HG03196 (cell line): ENCODE measurements around the gene MON1B.
"Not testable (repeated sequence)": the region's sequence is repeated elsewhere in the genome, so short reads cannot be mapped to it uniquely, and the experiment has no call there.

Experiments used
- ATAC-seq: cut with Tn5 transposase; IDR thresholded peaks from one replicate; pipeline ENCODE4 v1.9.1; 2021; ENCODE audit not compliant: unreplicated experiment

The MON1B gene

GRCh38 chr16:77190478-77191258 lies at the start of gene MON1B:
Gene MON1B, plus strand, starts transcription at chr16:77191190. Its CDS starts 296 bp downstream, at chr16:77191486.
- peak; percentile 98 for ATAC-seq

GRCh38 chr16:77143364-77143763 lies 47.6 kb upstream of the MON1B start:
- no peak for ATAC-seq

- no peak for ATAC-seq
Measured at GRCh38 chr16:77148121-77148520, 42.9 kb upstream of the MON1B start.

GRCh38 chr16:77157346-77158058 lies 33.5 kb upstream of the MON1B start:
- no peak for ATAC-seq

- ATAC-seq = no peak
Measured at GRCh38 chr16:77158293-77158692, 32.7 kb upstream of the MON1B start.

GRCh38 chr16:77165006-77165405 lies 26.0 kb upstream of the MON1B start:
- no peak for ATAC-seq

GRCh38 chr16:77165536-77166236 lies 25.3 kb upstream of the MON1B start:
- ATAC-seq = not testable (repeated sequence)

GRCh38 chr16:77166726-77167125 lies 24.3 kb upstream of the MON1B start:
- ATAC-seq = no peak

GRCh38 chr16:77168901-77169300 lies 22.1 kb upstream of the MON1B start:
- no peak for ATAC-seq

GRCh38 chr16:77169650-77170236 lies 21.2 kb upstream of the MON1B start:
- ATAC-seq = no peak

GRCh38 chr16:77170805-77171204 lies 20.2 kb upstream of the MON1B start:
- no peak for ATAC-seq

GRCh38 chr16:77171745-77172635 lies 19.0 kb upstream of the MON1B start:
- peak; percentile 81 for ATAC-seq

GRCh38 chr16:77172951-77173350 lies 18.0 kb upstream of the MON1B start:
- ATAC-seq = no peak

- no peak for ATAC-seq
Measured at GRCh38 chr16:77183137-77183536, 7.9 kb upstream of the MON1B start.

- not testable (repeated sequence) for ATAC-seq
Measured at GRCh38 chr16:77186298-77186697, 4.7 kb upstream of the MON1B start.

- no peak for ATAC-seq
Measured at GRCh38 chr16:77190190-77190477, 856 bp upstream of the MON1B start.

- no peak for ATAC-seq
Measured at GRCh38 chr16:77191259-77191969, 424 bp downstream of the MON1B start.

GRCh38 chr16:77193377-77193776 lies 2.4 kb downstream of the MON1B start:
- no peak for ATAC-seq

- no peak for ATAC-seq
Measured at GRCh38 chr16:77194295-77195231, 3.6 kb downstream of the MON1B start.
